MM.1S (cell line): ENCODE data around the gene DDX20.

Experiments used
- CTCF ChIP-seq: fragments of 300-600 bp; sonication (generic); IDR thresholded peaks from 2 replicates; pipeline ENCODE4 v1.5.1; 2016; ENCODE audit warnings: antibody characterized with exemption, low read length, mixed read lengths
- EZH2 ChIP-seq: fragments of 300-600 bp; sonication (generic); optimal IDR thresholded peaks from 2 replicates; pipeline ENCODE3; 2017; ENCODE audit warnings: low read depth, mild to moderate bottlenecking, antibody characterized with exemption, low read length, mixed read lengths
- EZH2phosphoT487 ChIP-seq: fragments of 300-600 bp; sonication (generic); IDR thresholded peaks from 2 replicates; pipeline ENCODE4 v1.6.1; 2018; ENCODE audit warnings: antibody characterized with exemption, low read length

GRCh38 chr1:111789666-111790316 is 34.1 kb downstream of the DDX20 start:
- no peak for TF ChIP-seq CTCF
- no peak for TF ChIP-seq EZH2
- TF ChIP-seq EZH2phosphoT487: no peak
